ENCODE results near the gene ZBTB46.
"Not testable (repeated sequence)": the region's sequence is repeated elsewhere in the genome, so short reads cannot be mapped to it uniquely, and the experiment has no call there.

The ZBTB46 gene

DNA sequence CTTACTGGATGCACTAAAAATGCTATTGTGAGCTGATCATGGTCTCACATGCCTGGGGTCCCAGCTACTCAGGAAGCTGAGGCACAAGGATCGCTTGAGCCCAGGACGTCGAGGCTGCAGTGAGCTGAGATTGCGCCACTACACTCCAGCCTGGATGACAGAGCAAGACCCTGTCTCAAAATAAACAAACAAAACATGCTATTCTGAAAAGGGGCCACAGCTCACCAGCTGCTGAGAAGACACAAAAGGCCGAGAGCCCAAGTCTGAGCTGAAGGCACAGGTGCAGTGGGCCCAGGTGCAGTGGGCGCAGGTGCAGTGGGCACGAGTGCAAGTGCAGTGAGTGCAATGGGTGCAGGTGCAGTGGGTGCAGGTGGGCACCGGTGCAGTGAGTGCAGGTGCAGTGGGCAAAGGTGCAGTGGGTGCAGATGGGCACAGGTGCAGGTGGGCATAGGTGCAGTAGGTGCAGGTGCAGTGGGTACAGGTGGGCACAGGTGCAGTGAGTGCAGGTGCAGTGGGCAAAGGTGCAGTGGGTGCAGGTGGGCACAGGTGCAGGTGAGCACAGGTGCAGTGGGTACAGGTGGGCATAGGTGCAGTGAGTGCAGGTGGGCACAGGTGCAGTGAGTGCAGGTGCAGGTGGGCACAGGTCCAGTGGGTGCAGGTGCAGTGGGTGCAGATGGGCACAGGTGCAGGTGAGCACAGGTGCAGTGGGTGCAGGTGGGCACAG lies 16.0 kb downstream of the ZBTB46 start:
- DNase-seq = peak in 1 of 3 donors; percentile 33

- DNase-seq = no peak
These were observed 19.6 kb downstream of the ZBTB46 start for GRCh38 chr20:63811491-63811875.

DNA sequence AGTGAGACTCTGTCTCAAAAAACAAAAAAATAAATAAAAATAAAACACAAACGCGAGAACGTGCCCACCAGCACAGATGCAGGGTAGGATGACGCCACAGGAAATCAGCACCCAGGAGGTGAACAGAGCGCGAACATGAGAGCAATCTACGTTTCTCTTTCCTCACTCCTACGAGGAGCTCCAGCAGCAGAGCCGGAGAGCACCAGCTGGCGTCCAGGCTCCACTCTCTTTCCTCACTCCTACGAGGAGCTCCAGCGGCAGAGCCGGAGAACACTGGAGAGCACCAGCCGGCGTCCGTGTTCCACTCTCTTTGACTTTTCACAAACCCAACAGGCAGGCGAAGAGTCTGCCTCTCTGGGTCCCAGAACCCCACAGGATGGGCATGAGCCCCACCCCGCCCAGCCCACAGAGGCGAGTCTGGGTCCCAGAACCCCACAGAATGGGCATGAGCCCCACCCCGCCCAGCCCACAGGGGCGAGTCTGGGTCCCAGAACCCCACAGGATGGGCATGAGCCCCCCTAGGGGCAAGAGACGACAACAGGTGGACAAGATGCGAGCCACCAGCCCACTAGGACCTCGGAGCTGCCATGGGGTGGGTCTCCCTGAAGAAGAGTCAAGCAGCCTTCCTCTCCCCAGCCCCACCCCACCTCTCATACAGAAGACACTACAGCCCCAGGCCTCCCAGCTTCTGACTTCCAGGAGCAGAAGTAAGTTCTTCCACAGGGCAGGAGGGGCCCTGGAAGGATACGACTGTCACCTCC lies 20.2 kb downstream of the ZBTB46 start:
- DNase-seq = no peak

- no peak for DNase-seq
These were observed 21.2 kb downstream of the ZBTB46 start for GRCh38 chr20:63809856-63810255.

- DNase-seq = no peak
These were observed 21.9 kb downstream of the ZBTB46 start for GRCh38 chr20:63808964-63809674.

- DNase-seq = no peak
These were observed 22.8 kb downstream of the ZBTB46 start for GRCh38 chr20:63808145-63808724.

DNA sequence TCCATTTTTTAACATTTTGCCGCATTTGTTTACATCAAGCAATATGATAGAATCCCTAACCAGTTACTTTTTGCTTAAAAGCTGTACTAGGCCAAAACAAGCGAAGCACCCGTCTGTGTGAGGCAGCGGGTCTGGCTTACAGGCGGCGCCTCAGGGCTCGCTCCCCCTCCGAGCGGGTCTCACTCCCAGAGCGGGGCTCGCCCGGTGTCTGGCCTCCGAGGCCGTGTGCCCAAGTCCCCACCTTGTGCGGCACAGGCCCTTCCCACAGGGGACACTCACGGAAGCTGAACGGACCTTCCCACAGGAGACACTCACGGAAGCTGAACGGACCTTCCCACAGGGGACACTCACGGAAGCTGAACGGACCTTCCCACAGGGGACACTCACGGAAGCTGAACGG lies 23.4 kb downstream of the ZBTB46 start:
- DNase-seq = no peak

- DNase-seq = peak in 1 of 3 donors; percentile 13
These were observed 26.8 kb downstream of the ZBTB46 start for GRCh38 chr20:63804308-63804636.

GRCh38 chr20:63802469-63803240 lies 28.4 kb downstream of the ZBTB46 start:
- no peak for DNase-seq

DNA sequence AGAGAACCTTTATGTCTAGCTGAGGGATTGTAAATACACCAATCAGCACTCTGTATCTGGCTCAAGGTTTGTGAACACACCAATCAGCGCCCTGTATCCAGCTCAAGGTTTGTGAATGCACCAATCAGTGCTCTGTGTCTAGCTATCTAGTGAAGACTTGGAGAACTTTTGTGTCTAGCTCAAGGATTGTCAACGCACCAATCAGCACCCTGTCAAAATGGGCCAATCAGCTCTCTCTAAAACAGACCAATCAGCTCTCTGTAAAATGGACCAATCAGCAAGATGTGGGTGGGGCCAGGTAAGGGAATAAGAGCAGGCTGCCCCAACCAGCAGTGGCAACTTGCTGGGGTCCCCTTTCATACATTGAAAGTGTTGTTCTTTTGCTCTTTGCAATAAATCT lies 29.9 kb downstream of the ZBTB46 start:
- not testable (repeated sequence) for DNase-seq

DNA sequence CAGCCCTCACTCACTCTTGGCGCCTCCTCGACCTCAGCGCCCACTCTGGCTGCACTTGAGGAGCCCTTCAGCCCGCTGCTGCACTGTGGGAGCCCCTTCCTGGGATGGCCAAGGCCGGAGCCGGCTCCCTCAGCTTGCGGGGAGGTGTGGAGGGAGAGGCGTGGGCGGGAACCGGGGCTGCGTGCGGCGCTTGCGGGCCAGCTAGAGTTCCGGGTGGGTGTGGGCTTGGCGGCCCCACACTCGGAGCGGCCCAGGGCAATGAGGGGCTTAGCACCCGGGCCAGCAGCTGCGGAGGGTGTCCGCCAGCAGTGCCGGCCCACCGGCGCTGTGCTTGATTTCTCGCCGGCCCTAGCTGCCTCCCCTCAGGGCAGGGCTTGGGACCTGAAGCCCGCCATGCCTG lies 30.7 kb downstream of the ZBTB46 start:
- not testable (repeated sequence) for DNase-seq

- peak; percentile 39 to 47 (median 39) for DNase-seq
These were observed 31.9 kb downstream of the ZBTB46 start for GRCh38 chr20:63799127-63799526.

GRCh38 chr20:63797175-63797574 lies 33.9 kb downstream of the ZBTB46 start:
- DNase-seq = not testable (repeated sequence)

GRCh38 chr20:63795178-63795830 lies 35.8 kb downstream of the ZBTB46 start:
- DNase-seq = no peak

DNA sequence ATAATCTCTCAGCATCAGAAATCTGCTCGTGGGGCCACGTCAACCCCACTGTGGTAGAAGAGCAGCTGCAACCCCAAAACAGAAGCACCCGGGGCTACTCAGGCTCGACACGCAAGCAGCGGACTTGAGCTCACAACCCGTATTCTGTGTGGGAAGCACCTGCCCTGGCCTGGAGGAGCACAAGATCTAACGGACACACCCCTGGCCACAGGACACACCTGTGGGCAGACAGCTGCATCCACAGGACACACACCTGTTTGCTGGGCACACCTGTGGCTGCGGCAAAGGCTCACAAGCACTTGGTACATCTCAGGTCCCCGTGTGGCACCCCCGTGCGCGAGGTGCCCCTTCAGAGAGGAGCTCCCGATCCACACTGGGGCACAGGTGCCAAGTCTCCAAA lies 36.5 kb downstream of the ZBTB46 start:
- no peak for DNase-seq

DNA sequence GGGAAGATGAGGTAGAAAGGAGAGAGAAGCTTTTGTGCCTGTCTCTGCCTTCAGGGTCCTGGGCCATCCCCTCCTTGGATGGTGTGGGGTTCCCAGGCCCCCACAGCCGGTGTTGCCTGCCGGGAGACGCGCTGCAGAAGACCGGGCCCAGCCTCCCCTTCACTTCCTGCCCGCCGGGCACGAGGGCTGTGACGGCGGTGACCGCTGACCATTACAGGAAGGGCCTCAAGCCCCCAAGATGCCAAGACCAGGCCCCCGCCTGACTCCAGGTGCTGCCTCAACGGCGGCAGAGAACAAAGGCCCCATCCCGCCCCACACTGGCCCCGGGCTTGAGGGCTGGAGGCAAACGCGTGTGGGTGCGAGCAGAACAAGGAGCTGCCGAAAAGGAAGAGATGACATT lies 38.2 kb downstream of the ZBTB46 start:
- no peak for DNase-seq

DNA sequence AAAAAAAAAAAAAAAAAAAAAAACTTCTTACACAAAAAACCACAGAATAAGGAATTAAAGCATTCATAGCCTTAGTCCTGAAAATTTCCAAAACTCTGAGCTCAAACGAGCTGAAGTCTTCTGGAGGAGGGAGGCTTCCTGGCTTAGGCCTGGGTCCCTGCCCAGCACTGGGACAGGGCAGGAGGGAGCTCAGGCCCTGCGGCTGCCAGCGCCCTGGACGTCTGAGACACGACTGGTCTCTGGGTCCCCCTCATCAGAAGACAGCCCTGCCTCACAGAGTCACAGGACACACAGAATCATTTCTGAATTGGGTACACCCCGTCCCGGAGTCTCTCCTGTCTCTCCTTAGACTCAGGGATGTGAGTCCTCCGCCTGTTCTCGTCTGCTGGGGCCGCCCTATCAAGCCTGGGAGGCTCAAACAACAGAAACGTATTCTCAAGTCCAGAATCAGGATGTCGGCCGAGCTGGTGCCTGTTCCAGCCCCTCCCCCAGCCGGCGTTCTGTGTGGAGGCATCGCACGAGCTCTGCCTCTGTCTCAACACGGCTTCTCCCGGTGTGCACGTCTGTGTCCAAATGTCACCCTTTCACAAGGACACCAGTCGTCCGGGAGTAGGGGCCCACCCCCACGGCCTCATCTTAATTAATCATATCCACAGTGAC lies 39.4 kb downstream of the ZBTB46 start:
- DNase-seq = no peak

DNA sequence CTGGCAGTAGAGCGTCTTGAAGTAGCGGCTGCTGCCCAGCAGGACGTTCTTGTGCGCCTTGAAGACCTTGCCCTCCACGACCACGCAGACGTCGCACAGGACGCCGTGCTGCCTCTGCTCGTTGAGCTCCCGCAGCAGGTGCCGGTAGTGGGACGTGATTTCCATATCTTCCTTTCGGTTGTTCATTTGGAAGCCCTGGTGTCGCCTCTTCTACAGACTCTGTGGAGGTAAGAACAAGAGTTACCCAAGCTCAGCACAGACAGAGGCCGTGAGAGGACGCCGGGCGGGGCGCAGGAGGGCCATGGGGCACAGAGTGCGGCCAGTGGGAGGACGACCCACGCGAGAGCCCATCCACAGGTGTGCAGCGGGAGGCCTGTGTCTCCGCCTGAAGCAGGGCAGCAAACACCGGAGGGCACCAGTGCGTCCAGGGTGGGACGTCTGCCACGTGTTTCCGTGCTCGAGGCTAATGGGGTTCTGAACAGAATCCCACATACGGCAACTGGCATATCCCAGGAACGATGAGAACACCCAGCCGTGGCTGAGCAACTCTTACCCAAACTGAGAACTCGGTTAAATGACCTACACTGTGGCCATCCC lies 40.4 kb downstream of the ZBTB46 start:
- no peak for DNase-seq

GRCh38 chr20:63789836-63790571 lies 41.1 kb downstream of the ZBTB46 start:
- no peak for DNase-seq

- no peak for DNase-seq
These were observed 43.3 kb downstream of the ZBTB46 start for GRCh38 chr20:63787749-63788148.

Measured in suppressor macrophage treated with lipopolysaccharide for 1 hour (primary cell).